VCaP (cell line): ENCODE measurements around the gene SEPTIN3.
A peak's percentile ranks its signal among the peaks of the same experiment; 100 is the strongest.

Source experiments
- H3K27ac ChIP-seq: fragments of 450-650 bp; 2 replicates; pipeline ENCODE4 v1.5.1; 2017
- CTCF ChIP-seq: fragments of 450-650 bp; conservative IDR thresholded peaks from 2 replicates; pipeline ENCODE4 v1.5.1; 2017; ENCODE audit warnings: mild to moderate bottlenecking, moderate library complexity

SEPTIN3 gene

GRCh38 chr22:41995211-41995610, 26.0 kb downstream of the SEPTIN3 start:
- no peak for TF ChIP-seq CTCF
- no peak overlapping the region for H3K27ac ChIP-seq

- TF ChIP-seq CTCF, result no peak
- no peak overlapping the region for H3K27ac ChIP-seq
Measured at GRCh38 chr22:41996826-41997225, 27.6 kb downstream of the SEPTIN3 start.

- TF ChIP-seq CTCF, result no peak
Measured at GRCh38 chr22:41998361-41999261, 29.4 kb downstream of the SEPTIN3 start, which contains the start of gene WBP2NL. Gene WBP2NL (plus strand): TSS chr22:41998788. CDS start chr22:41998819, 31 bp downstream.

GRCh38 chr22:42000466-42000865, 31.2 kb downstream of the SEPTIN3 start:
- H3K27ac ChIP-seq, result no peak overlapping the region
- no peak for TF ChIP-seq CTCF

More at GRCh38 chr22:41998361-41999261, 29.4 kb downstream of the SEPTIN3 start, which contains the start of gene WBP2NL:
- H3K27ac ChIP-seq, result peak within 1 kb of the TSS; percentile 41; the same call in 1 of the 2 replicates

GRCh38 chr22:42001121-42001520, 31.9 kb downstream of the SEPTIN3 start:
- TF ChIP-seq CTCF, result no peak
- no peak overlapping the region for H3K27ac ChIP-seq

- no peak overlapping the region for H3K27ac ChIP-seq
- TF ChIP-seq CTCF, result no peak
Measured at GRCh38 chr22:42001706-42002105, 32.5 kb downstream of the SEPTIN3 start.

GRCh38 chr22:42007922-42008321, 38.7 kb downstream of the SEPTIN3 start:
- no peak; the same call in 1 of the 2 replicates for TF ChIP-seq CTCF
- peak overlapping the region; percentile 63 for H3K27ac ChIP-seq
